Hematopoietic multipotent progenitor cell (in vitro differentiated cells): Measurements from ENCODE around the gene PLCG2. TPM values are rescaled to one million over a fixed set of nuclear protein-coding genes. Genes with fewer than 3 reads are reported as not detected.
"Not testable (repeated sequence)": the region's sequence is repeated elsewhere in the genome, so short reads cannot be mapped to it uniquely, and the experiment has no call there.

Experiments
- DNase-seq, 3 donors: peaks; one replicate each; pipeline ENCODE4 v3.0.0-alpha.2; 2011 to 2015; ENCODE audit warnings: low read depth in 2 of 3, low spot score in 2 of 3
- total RNA-seq: library from RNA; depleted of rRNA; stranded (reverse); fragments of >200 nt; gene quantifications from one replicate; pipeline ENCODE4 v1.2.3, GENCODE V29; 2012

The PLCG2 gene
- total RNA-seq, 1 donor: 70.3 TPM

GRCh38 chr16:81931927-81932326, 152.8 kb downstream of the PLCG2 start:
- no peak for DNase-seq

DNA sequence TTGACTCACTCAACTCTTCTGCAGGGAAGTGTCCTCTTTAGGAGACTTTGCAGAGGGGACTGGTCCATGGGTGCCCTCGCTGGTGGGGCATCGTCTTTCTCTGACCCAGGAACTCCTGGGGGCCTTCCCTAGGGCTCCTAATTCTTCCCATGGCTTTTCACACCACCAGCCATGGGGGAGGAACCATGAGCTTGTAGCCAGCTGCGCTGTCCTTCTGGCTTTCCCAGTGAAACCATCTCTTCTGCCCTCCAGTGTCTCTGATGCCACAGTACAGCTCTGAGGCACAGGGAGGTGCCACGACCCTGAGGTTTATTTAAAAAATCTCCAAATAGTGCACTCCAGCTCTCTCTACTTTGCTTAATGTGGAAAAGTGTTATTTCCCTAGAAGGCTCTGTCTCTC, 153.6 kb downstream of the PLCG2 start:
- DNase-seq: no peak

GRCh38 chr16:81933361-81933760, 154.3 kb downstream of the PLCG2 start:
- DNase-seq: no peak

DNA sequence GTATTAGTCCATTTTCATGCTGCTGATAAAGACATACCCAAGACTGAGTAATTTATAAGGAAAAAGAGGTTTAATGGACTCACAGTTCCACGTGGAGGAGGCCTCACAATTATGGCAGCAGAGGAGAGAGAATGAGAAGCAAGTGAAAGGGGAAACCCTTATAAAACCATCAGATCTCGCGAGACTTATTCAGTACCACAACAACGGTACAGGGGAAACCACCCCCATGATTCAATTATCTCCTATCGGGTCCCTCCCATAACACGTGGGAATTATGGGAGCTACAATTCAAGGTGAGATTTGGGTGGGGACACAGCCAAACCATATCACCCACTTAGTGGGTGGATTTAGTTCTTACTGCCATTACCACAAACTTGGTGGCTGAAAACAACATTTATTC, 155.6 kb downstream of the PLCG2 start:
- DNase-seq: not testable (repeated sequence)

DNA sequence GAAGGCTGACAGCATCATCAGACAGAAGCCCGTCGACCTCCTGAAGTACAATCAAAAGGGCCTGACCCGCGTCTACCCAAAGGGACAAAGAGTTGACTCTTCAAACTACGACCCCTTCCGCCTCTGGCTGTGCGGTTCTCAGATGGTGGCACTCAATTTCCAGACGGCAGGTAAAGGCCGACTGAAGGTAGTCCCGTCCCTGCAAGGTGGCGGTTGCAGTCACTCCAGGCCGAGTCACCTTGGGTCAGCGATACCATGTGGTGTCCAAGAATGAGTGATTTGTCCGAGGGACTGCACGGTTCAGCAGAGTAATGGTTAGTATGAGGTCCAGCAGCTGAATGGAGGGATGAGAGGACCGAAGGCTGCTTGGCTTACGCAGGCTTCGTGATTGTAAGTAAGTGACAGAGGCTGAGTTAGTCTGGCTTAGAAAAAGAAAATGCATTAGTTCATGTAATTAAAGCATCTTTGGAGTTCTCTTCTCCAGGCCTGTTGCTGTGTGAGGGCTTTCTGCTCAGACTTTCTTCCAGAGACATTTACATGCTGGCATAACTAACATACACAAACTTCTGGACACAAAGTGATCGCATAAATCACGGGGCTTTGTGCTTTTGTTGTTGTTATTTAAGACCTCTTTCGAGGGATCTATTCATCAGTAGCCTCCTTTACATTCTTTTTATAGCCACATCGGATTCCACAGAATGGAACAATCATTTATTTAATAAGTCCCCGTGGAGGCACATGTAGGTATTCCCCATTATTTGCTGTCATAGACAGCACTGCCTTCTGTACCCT, 157.3 kb downstream of the PLCG2 start:
- DNase-seq: no peak

GRCh38 chr16:81937305-81938038, 158.4 kb downstream of the PLCG2 start:
- DNase-seq: no peak

DNA sequence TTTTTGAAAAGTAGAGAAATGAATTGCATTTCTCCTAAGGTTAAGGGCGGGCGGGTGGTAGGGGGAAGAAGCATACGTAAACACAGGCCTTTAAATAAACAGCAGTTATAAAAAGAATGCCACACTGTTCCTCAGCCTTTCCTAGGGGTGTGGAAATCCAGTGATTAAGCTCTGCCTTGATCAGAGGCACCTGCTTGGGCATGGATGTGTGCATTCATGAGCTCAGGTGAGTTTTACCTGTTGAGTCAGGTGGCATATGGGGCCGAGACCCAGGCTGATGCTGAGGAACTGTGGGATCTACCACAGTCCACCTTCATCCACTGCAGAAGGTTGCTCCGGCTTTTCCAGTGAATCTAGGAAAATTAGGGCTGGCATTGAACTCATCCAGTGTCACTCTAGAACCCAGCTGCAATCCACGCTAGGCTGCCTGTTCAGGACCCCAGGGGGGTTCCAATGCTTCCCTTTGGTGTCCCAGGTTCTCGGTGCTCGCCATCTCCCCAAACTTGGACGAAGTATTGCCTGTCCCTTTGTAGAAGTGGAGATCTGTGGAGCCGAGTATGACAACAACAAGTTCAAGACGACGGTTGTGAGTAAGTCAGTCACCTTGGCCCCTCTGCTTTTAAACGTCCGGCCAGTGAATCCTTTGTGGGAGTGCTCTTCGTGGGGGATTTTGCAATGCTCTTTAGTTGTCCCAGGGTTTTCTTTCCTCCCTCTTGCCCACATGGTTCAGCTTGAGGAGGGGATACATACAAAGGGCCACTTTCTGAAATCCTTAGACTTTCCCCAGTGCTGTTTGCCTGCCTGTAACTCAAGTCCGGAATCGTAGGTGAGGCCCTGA, 159.5 kb downstream of the PLCG2 start:
- DNase-seq: no peak

DNA sequence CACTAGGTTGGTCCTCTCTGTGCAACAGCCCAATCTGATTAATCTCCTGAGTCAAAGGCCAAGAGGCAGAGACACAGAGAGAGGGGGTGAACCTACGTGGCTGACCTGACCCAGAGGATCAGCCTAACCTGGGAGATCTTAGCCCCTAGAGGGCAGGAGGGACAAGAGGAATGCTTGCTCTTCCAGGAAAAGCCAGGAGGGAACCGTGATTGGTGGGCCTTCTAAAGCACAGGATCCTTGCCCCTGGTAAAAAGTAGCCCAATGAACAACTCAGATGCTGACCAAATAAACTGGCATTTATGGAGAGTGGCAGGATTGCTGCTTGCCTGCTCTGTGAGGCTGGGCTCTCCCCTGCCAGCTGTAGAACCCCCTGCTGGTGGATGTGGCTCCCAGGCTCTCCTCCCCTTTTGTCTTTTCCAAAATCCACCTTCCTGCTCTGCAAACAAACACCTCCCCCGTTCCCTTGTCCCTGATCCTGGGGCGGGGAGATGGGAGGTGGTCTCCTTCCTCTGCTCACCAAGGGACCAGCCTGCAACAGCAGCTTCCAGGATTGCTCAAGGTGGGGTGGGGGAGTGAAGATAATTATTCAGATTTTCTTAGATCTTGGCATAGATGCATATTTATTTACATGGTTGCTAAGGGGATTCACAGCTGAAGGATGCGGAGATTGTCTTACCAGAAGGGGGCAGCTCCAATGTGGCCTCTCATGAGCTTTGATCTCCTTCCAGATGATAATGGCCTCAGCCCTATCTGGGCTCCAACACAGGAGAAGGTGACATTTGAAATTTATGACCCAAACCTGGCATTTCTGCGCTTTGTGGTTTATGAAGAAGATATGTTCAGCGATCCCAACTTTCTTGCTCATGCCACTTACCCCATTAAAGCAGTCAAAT, 160.3 kb downstream of the PLCG2 start:
- peak in 2 of 3 donors; percentile 12 to 19 for DNase-seq

GRCh38 chr16:81940781-81941560, 161.9 kb downstream of the PLCG2 start:
- peak in 2 of 3 donors; percentile 26 to 64 for DNase-seq

- no peak for DNase-seq
These were observed 163.0 kb downstream of the PLCG2 start for GRCh38 chr16:81942007-81942601.

DNA sequence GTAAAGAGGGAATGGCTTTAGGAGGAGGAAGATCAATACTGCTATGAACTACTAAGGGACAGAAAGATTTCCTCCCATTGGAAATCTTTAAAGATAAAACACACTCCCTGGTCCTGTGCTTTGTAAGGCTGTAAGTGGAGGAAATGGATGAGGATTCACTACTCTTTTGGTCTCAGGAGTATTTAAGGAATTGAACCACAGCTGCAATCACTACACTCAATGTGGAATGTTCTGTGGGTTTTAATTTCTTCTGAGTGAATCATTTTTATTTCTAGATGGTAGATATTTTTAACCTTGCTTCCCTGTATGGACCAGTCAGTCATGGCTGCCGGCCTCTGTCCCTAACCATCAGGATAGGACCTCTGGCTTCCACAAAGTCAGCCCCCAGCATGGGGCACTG, 166.6 kb downstream of the PLCG2 start:
- no peak for DNase-seq

DNA sequence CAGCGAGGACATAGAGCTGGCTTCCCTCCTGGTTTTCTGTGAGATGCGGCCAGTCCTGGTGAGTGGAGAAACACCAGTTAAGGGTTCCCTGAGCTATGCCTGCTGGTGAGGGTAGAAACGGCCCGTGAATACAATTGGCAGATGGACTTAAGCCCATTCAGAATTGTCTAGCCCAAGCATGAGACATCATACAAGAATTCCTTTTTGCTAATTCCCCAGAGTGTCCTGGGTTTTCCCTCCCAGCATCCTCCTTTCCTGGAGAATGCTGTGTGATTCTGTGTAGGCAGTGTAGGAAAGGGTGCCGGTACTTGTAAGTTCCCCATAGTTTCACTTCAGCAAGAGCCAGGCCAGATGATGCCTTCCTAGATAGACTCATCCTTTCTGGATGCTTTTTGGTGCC, 167.1 kb downstream of the PLCG2 start:
- DNase-seq: no peak

- DNase-seq: no peak
These were observed 172.5 kb downstream of the PLCG2 start for GRCh38 chr16:81951564-81951963.

DNA sequence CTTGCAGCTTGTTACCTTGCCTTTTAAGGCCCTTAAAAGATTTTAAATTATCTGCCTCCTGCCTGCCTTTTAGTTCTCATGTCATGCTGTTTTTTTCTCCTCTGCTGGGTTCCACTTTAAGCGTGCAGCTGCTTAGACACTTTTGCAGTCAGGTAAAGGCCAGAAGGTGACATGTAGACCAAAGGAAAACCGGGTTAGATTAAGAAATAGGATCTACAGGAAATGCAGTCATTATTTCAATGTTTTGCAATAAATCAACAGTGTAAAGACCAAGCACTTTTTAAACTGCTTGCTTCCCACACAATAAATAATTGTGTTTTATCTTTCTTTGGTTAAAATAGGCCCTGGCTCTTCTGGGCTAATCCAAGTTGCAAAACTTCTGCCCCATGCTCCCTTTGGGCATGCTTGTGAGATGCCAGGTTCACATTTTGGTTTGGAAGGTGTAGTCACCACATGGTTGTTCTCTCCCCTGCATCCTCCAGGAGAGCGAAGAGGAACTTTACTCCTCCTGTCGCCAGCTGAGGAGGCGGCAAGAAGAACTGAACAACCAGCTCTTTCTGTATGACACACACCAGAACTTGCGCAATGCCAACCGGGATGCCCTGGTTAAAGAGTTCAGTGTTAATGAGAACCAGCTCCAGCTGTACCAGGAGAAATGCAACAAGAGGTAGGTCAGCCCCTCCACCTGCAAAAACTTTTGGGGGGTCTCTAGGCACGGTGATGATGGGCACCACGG, 177.3 kb downstream of the PLCG2 start:
- DNase-seq: no peak

- DNase-seq: no peak
These were observed 185.7 kb downstream of the PLCG2 start for GRCh38 chr16:81964808-81965207.

- no peak for DNase-seq
These were observed 188.3 kb downstream of the PLCG2 start for GRCh38 chr16:81967358-81967757.

DNA sequence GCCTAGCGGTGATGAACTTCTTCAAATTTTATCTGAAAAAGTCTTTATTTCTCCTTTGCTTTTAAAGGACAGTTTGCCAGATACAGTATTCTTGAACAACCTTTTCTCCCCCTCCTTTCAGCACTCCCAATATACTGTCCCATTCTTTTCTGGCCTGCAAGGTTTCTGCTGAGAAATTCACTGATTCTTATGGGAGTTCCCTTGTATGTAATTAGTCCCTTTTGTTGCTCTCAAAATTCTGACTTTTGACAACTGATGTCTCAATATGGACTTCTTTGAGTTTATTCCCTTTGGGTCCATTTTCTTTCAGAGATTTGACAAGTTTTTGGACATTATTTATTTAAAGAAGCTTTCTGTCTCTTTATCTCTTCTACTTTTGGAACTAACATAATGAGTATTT, 192.8 kb downstream of the PLCG2 start:
- no peak for DNase-seq

GRCh38 chr16:81973737-81974136, 194.6 kb downstream of the PLCG2 start:
- DNase-seq: no peak
